Measurements from ENCODE around the gene GPR35.
"Not testable (repeated sequence)": the region's sequence is repeated elsewhere in the genome, so short reads cannot be mapped to it uniquely, and the experiment has no call there.

GPR35 gene

GRCh38 chr2:240640939-240641338 is 15.7 kb downstream of the GPR35 start:
- DNase-seq, result no peak

GRCh38 chr2:240642061-240642805 is 17.0 kb downstream of the GPR35 start:
- DNase-seq, result no peak

GRCh38 chr2:240642806-240643092 is 17.5 kb downstream of the GPR35 start:
- no peak for DNase-seq

- DNase-seq, result no peak
Observed at GRCh38 chr2:240643093-240643810, 18.0 kb downstream of the GPR35 start.

DNA sequence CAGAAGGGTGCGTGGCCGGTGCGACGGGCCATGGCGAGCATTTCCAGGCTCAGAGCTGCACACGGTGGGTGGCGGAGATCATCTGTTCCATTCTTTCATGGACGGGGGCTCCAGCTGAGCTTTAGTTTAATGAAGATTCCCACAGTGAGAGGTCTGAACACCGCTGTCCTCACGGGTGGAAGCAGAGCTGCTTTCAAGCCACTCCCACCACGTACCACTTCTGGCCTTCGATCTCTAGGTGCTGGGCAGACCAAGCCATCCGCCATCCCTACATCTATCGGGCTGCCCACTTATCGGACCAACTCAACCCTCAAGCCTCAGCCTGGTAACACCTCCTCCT is 18.5 kb downstream of the GPR35 start:
- DNase-seq, result no peak

DNA sequence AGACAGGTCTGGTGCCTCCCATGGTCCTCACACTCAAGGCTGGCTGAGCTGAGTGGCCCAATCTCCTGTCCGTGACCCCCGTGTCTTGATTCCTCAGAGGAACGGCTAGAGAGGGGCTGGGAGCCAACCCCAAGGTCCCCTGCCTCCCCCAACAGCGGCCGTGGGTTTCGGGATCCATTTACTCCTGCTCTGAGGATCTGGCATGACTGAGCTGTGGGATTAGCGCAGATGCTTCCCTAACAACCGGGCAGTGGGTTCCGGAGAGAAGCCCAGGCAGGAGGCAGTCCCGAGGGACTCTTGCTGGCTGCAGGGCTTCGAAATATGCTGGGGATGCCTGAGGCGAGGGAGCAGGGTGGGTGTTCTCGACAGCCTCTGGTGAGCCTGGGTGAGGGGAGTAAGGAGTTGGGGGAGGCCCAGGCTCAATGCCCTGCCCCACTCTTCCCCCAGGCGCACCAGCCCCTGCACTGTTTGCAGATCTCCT is 18.9 kb downstream of the GPR35 start:
- DNase-seq, result no peak

DNA sequence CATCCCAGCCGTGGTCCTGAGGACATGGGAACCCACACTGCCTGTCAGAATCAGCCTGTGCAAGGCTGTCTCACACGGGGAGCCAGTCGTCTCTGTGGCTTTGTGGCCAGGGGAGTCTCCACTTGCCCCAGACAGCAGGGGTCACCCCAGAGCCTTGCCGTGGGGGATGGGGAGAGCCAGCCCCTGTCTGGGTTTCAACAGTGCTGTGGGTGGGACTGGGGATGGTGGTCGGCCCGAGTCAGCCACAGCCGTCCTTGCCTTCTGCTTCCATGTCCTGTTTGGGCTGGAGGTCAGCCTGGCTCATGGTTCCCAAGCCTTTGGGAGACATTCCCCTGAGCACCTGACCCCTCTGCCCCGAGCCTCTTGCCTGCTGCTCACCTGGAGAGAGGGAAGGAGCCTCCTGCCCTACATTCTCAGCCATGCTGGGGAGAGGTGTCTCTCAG is 19.6 kb downstream of the GPR35 start:
- DNase-seq, result no peak

DNA sequence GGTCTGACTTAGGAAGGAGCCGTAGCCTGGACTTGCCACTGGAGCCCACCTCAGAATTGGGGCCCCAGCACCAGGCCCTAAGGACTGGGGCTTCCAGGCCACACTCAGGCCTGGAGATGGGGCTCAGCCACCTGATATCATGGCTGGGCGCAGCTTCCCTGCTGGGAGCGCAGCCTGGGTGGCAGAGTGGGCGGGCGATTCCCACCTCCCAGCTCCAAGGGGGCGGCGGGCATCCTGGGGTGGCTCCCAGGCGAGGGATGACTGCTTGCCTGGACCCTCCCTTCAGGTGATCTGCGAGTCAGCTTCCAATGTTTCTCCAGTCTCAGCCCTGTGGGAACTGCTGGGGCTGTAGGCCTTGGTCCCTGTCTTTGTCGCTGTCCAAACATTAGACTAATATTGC is 20.1 kb downstream of the GPR35 start:
- DNase-seq, result no peak

DNA sequence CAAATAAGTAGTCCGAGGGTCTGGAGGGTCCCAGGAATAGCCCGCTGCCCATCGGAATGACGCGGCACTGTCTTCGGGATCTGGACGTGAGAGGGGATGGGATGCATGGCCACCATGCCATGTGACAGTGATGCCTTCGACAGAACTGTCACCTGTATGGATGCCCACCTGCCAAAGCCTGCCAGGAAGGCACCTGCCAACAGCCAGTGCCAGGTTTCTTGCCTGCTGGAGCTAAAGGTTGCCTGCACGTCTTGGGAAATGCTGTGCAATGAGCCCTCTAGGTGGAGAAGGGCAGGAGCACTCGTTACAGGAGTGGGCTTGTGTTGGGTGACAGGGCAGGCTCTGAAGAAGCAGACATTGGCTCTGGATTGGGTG is 20.5 kb downstream of the GPR35 start:
- no peak for DNase-seq

- DNase-seq, result no peak
Observed at GRCh38 chr2:240646176-240646899, 21.1 kb downstream of the GPR35 start.

DNA sequence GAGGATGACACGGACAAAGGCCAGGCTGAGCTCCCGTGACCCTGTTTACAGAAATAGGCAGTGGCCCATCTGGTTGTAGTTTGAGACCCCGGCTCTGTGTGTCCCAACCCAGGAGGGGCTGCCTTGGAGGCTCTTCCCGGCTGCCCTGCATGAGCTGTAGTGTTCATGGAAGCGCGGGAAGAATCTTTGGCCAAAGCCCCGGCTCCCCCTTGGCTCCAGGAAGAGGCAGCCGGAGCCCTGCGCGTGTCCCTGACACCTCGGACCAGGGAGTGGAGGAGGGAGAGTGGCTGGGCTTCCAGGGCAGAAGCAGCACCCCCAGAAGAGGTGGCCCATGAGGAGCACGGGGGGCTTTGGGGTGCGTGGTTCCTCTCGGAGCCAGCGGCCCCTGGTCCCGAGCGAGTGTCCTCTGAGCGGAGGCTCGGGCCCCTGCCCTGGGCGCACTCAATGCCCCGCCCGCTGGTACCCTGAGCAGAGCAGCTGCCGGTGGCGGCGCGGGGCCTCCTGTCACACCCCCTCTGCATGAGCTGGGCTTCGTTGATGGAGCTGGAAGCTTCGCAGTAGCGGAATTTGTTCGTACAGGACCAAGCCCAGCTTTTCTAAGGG is 21.7 kb downstream of the GPR35 start:
- DNase-seq, result no peak

DNA sequence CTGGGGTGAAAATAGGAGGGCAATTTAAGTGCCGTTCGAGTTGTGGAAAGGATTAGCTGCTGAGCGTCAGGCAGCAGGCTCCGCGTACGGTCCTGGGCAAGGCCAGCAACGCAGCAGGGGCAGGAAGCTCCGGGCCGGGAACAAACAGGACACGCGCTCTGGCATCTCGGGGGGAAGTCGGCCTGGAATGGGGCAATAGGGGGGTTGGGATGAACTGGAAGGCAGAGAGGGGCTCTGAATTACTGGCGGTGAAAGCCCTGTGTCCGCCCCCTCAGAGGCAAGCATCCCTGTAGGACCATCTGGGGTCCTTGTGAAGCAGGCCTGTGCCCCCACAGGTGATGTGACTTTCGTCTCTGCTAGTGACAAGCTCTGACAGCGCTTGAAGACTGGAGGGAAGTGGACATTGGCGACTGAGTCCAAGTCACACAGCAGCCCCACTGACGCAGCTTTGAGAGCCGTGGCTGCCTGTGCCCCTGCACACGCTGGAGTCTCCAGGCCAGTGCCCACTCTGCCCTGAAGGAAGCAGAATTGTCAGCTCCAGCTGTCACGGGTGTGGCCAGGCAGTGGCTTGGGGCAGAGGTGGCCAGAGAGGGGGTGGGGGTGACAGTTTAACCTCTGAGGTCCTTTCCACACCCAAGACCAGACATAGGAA is 22.3 kb downstream of the GPR35 start:
- no peak for DNase-seq

DNA sequence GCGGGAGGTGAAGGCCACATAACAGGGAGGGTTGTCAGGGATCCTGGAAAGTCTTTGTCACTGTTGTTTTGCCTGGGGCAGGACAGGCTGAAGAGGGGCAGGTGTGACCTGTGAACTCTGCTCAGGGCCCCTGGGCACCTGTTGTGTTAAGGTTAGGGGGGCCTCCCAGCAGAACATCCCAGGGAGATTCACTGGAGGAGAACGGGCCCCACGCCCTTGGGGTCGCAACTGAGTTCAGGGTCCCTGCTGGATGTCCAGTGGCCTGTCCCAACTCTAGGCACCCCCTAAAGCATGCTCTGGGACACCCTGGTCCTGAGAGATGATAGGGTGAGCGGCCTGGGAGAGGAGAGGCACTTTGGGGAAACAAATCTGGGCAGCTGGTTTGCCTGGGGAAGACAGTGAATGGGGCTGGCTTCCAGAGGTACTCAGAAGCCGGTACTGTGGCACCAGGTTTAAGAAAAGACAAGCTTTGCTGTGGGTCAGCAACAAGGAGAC is 22.9 kb downstream of the GPR35 start:
- no peak for DNase-seq

GRCh38 chr2:240648650-240649275 is 23.5 kb downstream of the GPR35 start:
- DNase-seq, result no peak

DNA sequence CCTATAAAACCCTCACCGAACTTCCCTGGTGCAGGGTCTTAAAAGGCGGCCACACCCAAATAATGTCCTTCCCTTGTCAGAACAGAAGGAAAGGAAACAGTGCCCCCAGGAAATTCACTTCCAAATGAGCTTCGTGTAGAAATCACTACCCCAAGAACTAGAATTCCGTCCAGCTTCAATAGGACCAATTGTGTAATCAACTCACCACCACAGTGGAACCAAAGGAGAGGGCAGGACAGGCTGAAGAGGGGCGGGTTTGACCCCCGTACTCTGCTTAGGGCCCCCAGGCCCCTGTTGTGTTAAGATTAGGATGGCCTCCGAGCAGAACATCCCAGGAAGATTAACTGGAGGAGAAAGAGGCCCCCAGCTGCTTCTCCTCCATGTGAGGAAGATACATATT is 24.1 kb downstream of the GPR35 start:
- no peak for DNase-seq

- no peak for DNase-seq
Observed at GRCh38 chr2:240650254-240650965, 25.1 kb downstream of the GPR35 start.

GRCh38 chr2:240651185-240651584 is 25.9 kb downstream of the GPR35 start:
- DNase-seq, result no peak

DNA sequence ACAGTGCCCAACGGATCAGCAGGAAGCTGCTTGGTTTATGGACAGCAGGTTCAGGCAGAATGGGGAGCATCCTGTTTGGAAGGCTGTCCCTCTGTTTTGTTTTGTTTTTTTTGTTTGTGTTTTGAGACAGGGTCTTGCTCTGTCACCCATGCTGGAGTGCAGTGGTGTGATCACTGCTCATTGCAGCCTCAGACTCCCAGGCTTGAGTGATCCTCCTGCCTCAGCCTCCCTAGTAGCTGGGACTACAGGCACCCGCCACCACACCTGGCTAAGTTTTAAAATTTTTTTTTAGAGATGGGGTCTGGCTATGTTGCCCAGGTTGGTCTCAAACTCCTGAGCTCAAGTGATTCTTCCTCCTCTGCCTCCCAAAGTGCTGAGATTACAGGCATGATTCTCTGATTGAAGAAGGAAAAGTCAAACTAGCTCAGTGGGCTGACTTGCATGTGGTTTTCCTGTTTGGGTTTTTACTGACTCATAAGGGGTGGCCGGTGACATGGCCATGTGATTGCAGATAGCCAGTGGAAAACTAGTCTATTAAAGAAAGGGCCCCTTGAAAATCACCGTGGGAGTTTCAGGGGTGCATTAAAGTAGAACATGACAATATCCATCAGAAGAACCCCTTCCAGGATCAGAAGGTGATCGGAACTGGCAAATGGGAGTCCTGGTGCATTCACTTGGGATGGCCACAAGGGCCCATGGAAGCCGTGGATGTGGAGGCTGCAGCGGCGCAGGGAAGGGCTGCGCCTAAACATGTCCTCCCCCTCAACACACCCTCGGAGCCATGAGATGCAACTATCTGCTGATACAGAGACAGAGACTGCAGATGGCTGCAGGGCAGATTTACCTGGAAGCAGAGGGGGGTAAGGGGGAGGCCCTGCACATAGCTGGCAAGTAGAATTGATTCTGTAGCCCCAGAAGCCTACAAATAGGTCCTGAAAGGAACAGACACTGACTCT is 30.9 kb downstream of the GPR35 start:
- DNase-seq, result no peak

DNA sequence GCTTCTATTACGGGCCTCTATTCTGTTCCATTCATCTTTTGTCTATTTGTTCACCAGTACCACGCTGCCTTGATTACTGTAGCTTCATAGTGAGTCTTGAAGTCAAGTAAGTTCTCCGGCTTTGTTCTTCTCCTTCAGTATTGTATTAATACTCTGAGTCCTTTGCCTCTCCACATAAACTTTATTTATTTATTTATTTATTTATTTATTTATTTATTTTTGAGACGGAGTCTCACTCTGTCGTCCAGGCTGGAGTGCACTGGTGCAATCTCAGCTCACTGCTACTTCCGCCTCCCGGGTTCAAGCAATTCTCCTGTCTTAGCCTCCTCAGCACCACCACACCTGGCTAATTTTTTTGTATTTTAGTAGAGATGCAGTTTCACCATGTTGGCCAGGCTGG is 34.6 kb downstream of the GPR35 start:
- not testable (repeated sequence) for DNase-seq

DNA sequence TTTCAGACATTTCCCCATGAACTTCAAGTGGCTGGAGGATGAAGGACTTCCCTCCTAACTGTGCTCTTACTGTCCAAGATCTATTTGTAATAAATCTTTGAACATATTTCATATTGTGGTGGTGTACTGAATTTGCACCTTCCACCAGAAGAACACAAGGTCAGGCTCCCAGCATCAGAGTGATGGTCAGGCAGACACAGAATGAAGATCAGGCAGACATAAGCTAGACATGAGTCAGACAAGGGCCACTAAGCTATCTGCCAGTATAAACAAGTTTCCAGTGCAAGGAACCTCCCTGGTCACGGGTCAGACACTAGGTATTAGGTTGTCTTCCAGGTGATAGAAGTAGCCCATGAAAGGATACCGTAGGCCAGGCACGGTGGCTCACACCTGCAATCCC is 37.4 kb downstream of the GPR35 start:
- no peak for DNase-seq
